Measurements from ENCODE around the gene OR4M2.
"Not testable (repeated sequence)": the region's sequence is repeated elsewhere in the genome, so short reads cannot be mapped to it uniquely, and the experiment has no call there.

Gene OR4M2

GRCh38 chr15:22080227-22080626 lies at the start of gene OR4M2:
Gene OR4M2 (plus strand): TSS chr15:22080527. CDS start chr15:22080625, 98 bp downstream.
- not testable (repeated sequence) for DNase-seq (ENCODE audit: low read depth)

- DNase-seq (ENCODE audit: low read depth), result not testable (repeated sequence)
Measured at GRCh38 chr15:22069267-22069666, 11.1 kb upstream of the OR4M2 start.

GRCh38 chr15:22081386-22081785 lies 1.1 kb downstream of the OR4M2 start:
- DNase-seq (ENCODE audit: low read depth), result not testable (repeated sequence)

- DNase-seq (ENCODE audit: low read depth), result not testable (repeated sequence)
Measured at GRCh38 chr15:22098616-22099253, 18.4 kb downstream of the OR4M2 start.

GRCh38 chr15:22099289-22099891 lies 19.1 kb downstream of the OR4M2 start:
- DNase-seq (ENCODE audit: low read depth), result not testable (repeated sequence)

GRCh38 chr15:22122033-22122432 lies 41.7 kb downstream of the OR4M2 start:
- DNase-seq (ENCODE audit: low read depth), result not testable (repeated sequence)
